Measurements from ENCODE around the gene MBD3.

MBD3 gene

DNA sequence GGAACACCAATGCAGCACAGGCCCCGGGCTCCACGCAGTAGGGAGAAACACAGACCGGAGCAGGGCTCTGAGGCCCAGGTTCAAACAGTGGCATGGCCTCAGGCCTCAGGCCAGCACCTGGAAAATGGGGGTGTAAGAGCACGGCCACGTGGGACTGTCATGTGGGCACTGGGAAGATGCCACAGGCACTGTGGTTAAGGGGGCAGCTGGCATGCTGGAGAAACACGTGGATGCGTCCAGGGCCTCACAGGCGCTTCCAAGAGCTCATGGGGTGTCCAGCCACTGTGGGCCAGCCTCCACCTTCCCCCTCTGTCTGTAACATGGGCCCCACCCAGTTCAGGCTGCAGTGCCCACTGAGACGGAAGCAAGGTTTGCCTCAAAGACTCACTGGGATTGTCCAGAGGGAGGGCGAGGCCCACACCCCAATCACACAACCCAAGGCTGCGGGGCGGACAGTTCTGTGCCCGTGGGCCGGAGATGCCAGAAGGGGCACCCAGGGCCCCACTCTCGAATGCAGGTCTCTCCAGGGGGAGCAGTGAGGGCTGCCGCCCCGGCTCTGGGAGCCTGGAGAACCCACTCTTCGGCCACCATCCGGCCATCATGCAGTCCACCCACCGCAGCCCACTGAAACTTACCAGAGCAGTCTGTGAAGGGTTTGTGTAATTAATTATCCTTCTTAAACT is 6.3 kb upstream of the MBD3 start:
- DNase-seq (ENCODE audit: low read depth): no peak

DNA sequence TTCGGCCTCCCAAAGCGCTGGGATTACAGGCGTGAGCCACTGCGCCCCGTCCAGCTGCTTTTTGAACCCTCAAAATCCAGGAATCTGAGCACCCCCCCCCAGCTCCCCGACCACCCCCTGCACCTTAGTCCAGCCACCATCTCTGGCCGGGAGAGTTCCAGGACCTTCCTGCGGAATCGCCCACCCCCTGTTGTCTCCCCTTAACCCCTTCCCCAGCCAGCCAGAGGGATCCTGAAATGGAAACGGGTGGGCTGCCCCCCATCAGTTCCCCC is 772 bp upstream of the MBD3 start:
- DNase-seq (ENCODE audit: low read depth): no peak

- DNase-seq (ENCODE audit: low read depth): peak; percentile 77
These were observed 476 bp downstream of the MBD3 start for GRCh38 chr19:1592024-1592754.

GRCh38 chr19:1591421-1592023 is 1.1 kb downstream of the MBD3 start:
- no peak for DNase-seq (ENCODE audit: low read depth)

DNA sequence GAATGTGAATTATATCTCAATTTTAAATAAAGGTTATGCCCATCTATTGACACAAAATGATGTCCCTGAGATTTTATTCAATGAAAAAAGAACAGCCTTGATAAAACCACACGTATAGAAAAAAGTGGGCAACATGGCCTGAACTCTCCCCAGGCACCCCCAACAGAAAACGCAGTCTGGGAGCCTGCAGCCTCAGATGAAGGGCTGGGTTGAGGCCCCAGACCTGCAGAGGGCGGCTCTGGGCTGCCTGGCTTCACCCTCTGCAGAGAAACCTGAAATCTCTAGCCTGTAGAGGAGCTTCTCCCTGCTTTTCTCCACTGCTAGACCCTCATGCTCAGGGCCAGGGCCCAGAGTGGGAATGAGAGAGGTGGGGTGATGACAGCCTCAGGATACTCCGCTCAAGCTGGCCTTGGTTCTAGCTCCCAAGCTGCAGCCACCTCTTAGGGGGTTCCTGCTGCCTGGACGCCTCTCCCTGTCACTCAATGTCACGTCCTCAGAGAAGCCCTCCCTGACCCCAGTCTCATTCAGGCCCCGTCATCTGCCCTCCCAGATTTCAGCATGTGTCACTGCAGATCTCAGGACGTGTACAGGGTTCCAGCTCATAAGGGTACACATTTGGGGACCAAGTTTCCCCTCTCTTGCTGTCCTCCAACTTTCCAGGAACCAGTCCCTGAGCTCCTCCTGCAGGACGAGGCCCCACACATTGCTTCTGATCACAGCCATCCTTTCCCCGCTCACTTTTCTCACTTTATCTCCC is 1.8 kb downstream of the MBD3 start:
- no peak for DNase-seq (ENCODE audit: low read depth)

DNA sequence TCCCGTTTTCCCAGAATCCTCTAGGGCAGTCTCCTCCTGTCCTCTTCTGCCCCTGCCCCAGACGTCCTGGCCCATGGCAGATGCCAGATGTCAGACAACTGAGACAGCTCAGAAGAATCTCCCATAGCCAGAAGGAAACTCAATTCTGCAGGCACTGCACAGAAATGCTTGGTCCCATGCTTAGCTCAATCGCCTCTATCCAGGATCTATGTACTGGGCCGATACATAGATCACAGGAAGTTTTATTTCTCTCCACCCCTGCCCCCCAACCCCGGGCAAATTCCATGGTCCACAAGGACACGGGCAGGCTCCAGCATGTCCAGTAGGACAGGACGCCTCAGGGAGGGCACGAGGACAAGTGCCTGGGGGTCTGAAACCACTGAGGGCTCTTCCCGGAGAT is 4.8 kb downstream of the MBD3 start:
- DNase-seq (ENCODE audit: low read depth): no peak

DNA sequence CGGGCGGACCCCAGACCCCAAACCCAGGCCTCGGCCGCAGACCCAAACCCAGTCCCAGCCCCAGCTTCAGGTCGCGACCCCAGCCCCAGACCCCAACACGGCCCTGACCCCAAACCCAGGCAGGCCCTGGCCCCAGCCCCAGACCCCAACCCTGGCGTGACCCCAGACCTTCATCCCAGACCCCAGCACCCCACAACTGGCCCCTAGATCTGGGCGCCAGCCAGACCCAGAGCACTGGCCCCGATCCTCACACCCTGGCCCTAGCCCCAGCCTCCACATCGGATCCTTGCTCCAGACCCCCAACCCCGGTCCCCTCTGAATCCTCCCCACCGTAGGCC is 7.5 kb downstream of the MBD3 start:
- DNase-seq (ENCODE audit: low read depth): no peak

DNA sequence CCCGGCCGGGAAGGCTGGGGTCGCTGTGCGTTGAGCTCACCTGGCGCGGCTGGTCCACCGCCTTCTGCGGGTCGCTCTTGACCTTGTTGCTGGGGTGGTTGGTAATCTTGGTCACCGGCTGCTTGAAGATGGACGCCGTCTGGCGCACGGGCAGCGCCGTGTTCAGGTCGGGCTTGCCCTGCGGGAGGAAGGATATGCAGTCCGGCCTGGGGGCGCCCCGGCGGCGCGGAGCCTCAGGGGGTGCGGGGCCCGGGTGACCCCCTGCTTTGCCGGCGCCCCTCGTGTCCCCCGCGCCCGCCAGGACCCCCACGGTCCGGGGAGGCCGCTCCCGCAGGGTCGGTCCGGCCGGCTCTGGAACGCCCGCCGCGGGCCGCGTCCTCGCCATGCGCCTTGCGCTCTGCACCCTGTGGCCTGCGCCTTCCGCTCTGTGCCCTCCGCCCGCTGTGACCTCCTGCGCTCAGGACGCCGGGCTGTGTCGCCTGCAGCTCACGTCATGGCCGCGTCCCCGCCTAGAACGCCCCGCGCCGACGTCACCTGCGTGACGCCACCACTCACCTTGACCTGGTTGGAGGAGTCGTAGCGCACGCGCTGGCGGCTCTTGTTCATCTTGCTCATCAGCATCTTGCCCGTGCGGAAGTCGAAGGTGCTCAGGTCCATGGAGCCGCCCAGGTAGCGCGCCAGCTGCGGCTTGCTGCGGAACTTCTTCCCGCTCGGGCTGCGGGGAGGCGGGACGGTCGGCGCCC is 8.0 kb downstream of the MBD3 start:
- DNase-seq (ENCODE audit: low read depth): no peak

- no peak for DNase-seq (ENCODE audit: low read depth)
These were observed 10.5 kb downstream of the MBD3 start for GRCh38 chr19:1582201-1582600.

- DNase-seq (ENCODE audit: low read depth): no peak
These were observed 11.7 kb downstream of the MBD3 start for GRCh38 chr19:1580957-1581356.

- DNase-seq (ENCODE audit: low read depth): no peak
These were observed 12.3 kb downstream of the MBD3 start for GRCh38 chr19:1580382-1580781.

DNA sequence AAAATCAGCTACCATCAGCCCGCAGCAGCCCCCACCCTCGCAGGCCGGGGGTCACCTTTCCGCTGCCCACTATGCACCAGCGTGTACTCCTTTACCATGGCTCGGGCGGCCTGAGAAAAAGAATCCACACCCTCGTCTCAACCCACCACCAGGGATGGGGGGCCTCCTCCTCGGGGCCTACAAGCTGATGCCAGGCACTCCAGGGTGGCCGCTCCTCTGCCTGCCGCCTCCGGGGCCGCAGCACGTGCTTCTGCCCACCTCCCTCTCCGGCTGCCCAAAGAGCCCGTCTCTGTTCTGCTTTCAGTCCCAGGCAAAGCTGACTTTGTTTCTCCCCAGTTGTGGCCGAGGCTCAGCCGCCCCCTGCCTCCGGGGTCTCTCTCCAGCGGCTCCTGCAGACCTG is 13.4 kb downstream of the MBD3 start:
- no peak for DNase-seq (ENCODE audit: low read depth)

DNA sequence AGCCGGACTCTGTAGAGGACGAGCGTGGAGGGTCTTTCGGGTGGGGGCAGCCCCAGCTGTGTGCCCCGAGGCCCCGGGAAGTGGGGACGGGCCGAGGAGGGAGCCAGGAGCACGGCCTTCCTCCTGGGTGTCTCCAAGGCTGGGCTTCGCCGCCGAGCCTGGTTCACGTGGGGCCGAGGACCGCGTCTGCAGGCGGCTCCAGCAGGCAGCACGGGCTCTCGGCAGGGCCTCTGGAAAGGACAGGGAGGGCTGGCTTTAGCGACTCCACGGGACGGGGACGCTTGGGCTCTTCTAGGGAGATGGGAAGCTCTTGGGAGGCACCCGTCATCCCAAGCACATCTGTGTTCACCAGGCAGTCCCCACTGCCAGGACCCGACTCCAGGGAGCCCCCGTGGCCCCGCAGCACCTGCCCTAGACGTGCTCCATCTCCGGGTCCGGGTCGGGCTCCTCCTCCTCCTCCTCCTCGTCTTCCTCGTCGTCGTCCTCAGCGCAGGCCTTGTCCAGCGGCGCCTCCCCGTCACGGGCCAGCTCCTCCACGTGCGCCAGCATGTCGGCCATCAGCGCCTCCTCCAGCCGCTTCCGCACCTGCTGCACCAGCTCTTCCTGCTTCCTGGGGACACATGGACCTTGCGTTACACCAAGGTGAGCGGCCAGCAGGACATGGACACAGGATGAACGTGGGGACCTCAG is 14.6 kb downstream of the MBD3 start:
- DNase-seq (ENCODE audit: low read depth): no peak

GRCh38 chr19:1577090-1577928 is 15.4 kb downstream of the MBD3 start:
- DNase-seq (ENCODE audit: low read depth): no peak

- DNase-seq (ENCODE audit: low read depth): no peak
These were observed 16.2 kb downstream of the MBD3 start for GRCh38 chr19:1576242-1577089.

- no peak for DNase-seq (ENCODE audit: low read depth)
These were observed 17.1 kb downstream of the MBD3 start for GRCh38 chr19:1575323-1576241.

DNA sequence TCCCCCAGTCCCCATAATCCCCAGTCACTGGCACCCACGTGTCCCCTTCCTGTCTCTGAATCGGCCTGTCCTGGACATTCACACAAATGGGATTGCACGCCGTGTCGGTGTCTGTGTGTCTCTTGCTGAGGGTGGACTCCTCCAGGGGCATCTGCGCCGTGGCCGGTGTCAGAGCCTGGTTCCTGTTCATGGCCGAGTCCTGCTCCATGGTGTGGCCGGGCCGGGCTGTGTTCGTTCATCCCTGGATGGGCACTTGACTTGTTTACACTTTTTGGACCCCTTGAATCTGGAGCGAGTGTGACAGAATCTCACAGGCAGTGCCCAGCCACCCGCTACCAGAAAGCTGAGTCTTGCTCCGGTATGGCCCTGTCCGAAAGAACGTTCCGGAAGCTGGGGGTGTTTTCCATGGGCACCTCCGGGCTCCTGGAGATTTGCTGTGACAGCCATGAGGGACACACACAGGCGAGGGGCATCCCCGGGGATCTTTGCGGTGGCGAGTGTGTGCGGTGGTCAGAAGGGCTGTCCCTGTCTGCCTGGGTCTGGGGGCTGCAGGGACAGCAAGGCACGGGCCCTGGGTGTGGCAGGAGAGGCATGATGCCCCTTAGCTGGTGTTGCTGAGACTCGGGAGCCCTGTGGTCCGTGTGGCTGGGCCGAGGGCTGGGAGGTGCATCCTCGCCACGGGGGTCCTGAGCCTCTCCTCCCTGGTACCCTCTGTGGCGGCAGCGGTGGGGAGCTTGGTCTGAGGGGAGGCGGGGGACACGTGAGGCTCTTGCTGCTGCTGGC is 18.1 kb downstream of the MBD3 start:
- no peak for DNase-seq (ENCODE audit: low read depth)

DNA sequence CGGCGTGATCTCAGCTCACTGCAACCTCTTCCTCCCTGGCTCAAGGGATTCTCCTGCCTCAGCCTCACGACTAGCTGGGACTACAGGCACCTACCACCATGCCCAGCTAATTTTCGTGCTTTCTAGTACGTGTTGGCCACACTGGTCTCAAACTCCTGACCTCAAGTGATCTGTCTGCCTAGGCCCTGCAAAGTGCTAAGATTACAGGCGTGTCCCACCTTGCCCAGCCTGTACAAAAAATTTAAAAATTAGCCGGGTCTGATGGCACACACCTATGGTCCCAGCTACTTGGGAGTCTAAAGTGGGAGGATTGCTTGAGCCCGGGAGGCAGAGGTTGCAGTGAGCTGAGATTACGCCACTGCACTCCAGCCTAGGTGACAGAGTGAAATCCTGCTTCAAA is 19.9 kb downstream of the MBD3 start:
- no peak for DNase-seq (ENCODE audit: low read depth)

All from fibroblast of the conjunctiva (primary cell).